OCI-LY7 (cell line): ENCODE measurements around the gene WWOX.

Experiments
- EZH2phosphoT487 ChIP-seq: fragments of 200-600 bp; sonication (generic); IDR thresholded peaks from 2 replicates; pipeline ENCODE4 v1.6.1; 2018; ENCODE audit warnings: low read depth, borderline replicate concordance, mild to moderate bottlenecking, mixed run types, antibody characterized with exemption, low read length, moderate library complexity, mixed read lengths
- TF ChIP-seq, protein P1 (sequence below): fragments of 200-600 bp; sonication (generic); conservative IDR thresholded peaks from 2 replicates; pipeline ENCODE4 v1.5.1; 2014; ENCODE audit warnings: mild to moderate bottlenecking, antibody characterized with exemption, low read length, moderate library complexity, mixed read lengths

DNA sequence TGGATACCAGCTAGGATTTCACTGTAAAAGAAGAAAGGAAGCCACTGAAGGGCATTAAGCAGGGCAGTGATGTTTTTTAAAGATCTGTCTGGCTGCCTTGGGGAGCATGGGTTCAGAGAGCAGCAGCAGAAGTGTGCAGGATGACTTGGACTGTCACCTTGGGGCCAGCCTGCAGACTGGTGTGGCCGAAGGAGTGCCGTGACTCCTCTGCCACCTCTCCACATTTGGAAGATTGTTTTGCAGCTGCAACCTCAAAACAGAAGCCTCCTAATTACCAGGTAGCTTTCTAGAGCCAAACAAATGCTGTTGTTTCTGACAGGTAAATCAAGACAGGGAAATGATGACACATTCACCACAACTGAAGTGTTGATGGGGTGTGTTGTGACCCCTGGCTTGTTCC, 681.4 kb downstream of the WWOX start:
- TF ChIP-seq, protein P1, sequence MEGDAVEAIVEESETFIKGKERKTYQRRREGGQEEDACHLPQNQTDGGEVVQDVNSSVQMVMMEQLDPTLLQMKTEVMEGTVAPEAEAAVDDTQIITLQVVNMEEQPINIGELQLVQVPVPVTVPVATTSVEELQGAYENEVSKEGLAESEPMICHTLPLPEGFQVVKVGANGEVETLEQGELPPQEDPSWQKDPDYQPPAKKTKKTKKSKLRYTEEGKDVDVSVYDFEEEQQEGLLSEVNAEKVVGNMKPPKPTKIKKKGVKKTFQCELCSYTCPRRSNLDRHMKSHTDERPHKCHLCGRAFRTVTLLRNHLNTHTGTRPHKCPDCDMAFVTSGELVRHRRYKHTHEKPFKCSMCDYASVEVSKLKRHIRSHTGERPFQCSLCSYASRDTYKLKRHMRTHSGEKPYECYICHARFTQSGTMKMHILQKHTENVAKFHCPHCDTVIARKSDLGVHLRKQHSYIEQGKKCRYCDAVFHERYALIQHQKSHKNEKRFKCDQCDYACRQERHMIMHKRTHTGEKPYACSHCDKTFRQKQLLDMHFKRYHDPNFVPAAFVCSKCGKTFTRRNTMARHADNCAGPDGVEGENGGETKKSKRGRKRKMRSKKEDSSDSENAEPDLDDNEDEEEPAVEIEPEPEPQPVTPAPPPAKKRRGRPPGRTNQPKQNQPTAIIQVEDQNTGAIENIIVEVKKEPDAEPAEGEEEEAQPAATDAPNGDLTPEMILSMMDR: no peak
- TF ChIP-seq EZH2phosphoT487: no peak
